ENCODE data around the gene DIS3L2.
"Not testable (repeated sequence)": the region's sequence is repeated elsewhere in the genome, so short reads cannot be mapped to it uniquely, and the experiment has no call there.

GRCh38 chr2:232326274-232327104 lies 365.0 kb downstream of the DIS3L2 start:
- TF ChIP-seq TCF4 (CRISPR knock-in tag; IDR thresholded peaks at IDR 0.05; ENCODE audit: borderline replicate concordance); ISL1 (CRISPR knock-in tag; IDR thresholded peaks at IDR 0.05): not testable (repeated sequence)

Data from SK-N-SH treated with all-trans-retinoic acid at 6 μM for 48 hours (cell line).